NCI-H1930 (cell line): Measurements from ENCODE around the gene WAC.
"Not testable (repeated sequence)": the region's sequence is repeated elsewhere in the genome, so short reads cannot be mapped to it uniquely, and the experiment has no call there.

Experiments
- DNase-seq, 2 experiments: peaks; one replicate each; lab custom pipeline; 2025; lab: John Stamatoyannopoulos, UW

Gene WAC

GRCh38 chr10:28566458-28567015 lies 33.6 kb downstream of the WAC start:
- DNase-seq, result no peak

DNA sequence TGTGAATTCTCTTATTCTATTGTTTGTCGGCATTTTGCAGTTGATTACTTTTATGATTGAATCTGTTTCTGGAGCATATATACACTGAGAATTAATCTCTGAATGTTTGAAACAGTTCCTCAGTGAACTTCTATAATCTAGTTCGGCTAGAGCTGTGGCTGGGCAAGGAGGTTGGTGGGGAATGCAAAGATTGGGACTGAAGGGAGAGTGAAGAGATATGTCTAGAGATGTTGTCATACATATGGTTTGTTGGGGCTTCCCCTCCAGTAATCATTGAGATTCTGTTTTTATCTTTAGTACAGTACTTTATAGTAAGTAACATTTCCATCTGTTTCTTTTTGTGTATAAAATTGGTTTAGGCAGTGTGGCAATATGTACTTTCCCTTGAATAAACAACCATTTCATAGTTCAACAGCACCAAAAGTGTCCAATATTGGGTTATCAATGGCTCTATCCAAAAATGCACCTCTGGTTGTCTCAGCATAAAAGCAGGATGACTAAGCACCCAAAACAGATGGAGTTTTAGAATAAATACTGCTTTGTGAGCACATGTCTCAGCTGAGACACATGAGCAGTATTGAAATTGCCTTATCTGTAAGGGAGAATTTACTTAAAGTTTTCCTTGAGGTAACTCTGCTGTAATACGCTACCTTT lies 36.7 kb downstream of the WAC start:
- no peak for DNase-seq

GRCh38 chr10:28570598-28570997 lies 37.7 kb downstream of the WAC start:
- DNase-seq, result no peak

- no peak for DNase-seq
Measured at GRCh38 chr10:28571265-28571664, 38.3 kb downstream of the WAC start.

- not testable (repeated sequence) for DNase-seq
Measured at GRCh38 chr10:28574214-28574613, 41.3 kb downstream of the WAC start.

- no peak for DNase-seq
Measured at GRCh38 chr10:28575852-28576251, 42.9 kb downstream of the WAC start.

- no peak for DNase-seq
Measured at GRCh38 chr10:28577506-28577905, 44.6 kb downstream of the WAC start.

GRCh38 chr10:28578454-28578853 lies 45.5 kb downstream of the WAC start:
- no peak for DNase-seq

DNA sequence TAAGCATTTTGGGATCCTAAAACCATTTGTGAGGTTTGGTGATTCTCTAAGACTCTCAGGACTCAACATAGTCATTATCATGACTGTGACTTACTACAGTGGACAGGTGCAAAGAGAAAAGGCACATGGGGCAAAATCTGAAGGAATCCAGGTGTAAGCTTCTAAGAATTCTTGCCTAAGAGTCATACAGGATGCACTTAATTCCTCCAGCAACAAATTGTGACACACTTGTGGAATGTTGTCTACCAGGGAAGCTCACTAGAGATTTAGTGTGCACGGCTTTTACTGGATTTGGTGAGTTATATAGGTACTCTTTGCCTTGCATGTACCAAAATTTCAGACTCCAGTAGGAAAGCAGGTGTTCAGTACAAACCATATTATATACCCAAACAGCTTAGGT lies 47.9 kb downstream of the WAC start:
- no peak for DNase-seq

- no peak for DNase-seq
Measured at GRCh38 chr10:28581916-28582315, 49.0 kb downstream of the WAC start.

DNA sequence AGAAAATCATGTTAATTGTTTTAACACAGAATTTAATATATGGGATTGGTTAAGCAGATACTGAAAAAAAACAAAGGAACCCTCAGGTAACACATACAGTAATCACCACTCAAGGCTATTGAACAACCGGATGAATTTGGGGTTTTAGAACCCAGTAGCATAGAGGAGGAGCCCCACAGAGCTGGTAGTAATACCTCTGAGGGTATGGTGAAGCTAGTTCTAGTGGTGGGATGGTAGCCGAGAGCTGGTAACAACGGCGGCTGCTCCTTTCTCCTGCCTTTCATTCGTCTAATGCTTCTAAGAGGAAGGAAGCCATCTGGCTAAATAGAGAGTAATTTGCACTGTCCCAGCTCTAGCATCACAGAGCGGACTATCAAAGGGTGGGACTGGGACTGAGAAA lies 52.2 kb downstream of the WAC start:
- DNase-seq, result no peak

DNA sequence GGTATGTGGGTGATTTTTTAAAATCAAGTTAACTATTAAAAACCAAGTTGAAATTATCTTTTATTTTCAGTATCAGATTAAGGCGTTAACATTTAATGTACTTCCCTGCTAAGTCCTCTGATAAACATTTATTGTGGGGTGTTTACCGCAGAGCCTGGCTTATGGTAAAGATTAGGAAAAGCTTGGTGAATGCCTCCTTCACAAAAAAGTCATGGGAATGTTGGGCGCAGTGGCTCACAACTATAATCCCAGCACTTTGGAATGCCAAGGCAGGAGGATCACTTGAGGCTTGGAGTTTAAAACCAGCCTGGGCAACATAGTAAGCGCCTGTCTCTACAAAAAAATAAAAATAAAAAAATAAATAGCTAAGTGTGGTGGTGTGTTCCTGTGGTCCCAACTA lies 53.3 kb downstream of the WAC start:
- no peak for DNase-seq

- no peak for DNase-seq
Measured at GRCh38 chr10:28587270-28587969, 54.5 kb downstream of the WAC start.

GRCh38 chr10:28587970-28588290 lies 55.0 kb downstream of the WAC start:
- DNase-seq, result no peak

- no peak for DNase-seq
Measured at GRCh38 chr10:28592953-28593352, 60.0 kb downstream of the WAC start.

DNA sequence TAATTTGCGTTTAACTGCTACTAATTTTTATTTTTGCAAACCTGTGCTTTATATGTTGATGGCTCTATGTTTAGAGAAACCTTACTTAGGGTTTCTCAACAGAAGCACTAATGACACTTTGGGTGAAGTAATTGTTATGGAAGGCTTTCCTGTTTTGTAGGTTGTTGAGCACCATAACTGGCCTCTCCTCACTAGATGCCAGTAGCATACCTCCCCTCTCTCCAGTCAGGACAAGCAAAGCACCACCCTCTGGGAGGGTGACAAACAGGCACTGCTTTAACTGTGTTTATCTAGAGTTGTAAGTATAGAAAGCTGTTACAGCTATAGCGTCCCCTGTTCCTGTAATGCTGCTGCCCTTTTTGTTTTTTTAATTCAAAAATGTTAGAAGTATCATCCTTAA lies 60.9 kb downstream of the WAC start:
- no peak for DNase-seq

- no peak for DNase-seq
Measured at GRCh38 chr10:28594406-28594805, 61.5 kb downstream of the WAC start.

DNA sequence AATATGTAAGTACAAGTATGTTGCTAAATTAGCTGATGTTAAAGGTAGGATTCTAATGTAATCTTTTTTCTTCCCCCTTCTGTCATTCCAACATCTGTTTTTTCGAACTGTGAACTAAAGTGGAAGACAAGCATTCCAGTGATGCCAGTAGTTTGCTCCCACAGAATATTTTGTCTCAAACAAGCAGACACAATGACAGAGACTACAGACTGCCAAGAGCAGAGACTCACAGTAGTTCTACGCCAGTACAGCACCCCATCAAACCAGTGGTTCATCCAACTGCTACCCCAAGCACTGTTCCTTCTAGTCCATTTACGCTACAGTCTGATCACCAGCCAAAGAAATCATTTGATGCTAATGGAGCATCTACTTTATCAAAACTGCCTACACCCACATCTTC lies 62.7 kb downstream of the WAC start:
- DNase-seq, result no peak

DNA sequence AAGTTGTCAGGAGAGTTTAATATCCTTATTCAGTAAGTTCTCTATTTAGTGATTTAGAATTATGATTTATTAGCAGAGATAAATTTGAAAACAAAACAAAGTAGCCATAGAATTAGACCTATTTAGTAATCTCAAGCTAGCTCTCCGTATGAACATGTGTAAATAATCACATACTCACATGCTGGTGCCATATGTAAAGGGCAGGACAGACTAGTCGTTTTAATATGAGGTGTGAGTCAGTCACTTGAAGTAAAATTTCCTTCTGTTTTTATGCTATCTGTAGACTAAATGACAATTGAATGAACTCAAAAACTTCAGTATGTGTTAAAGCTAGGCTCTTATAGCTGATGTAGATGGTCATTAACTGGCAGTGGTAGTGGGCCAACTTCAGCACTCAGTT lies 67.1 kb downstream of the WAC start:
- DNase-seq, result no peak

- no peak for DNase-seq
Measured at GRCh38 chr10:28601012-28601411, 68.1 kb downstream of the WAC start.

- no peak for DNase-seq
Measured at GRCh38 chr10:28604567-28605536, 71.9 kb downstream of the WAC start.

GRCh38 chr10:28606568-28606967 lies 73.7 kb downstream of the WAC start:
- no peak for DNase-seq

GRCh38 chr10:28609636-28610035 lies 76.7 kb downstream of the WAC start:
- not testable (repeated sequence) for DNase-seq
